Mammary epithelial cell (primary cell): ENCODE data around the gene CEP112.

ENCODE experiments used
- CTCF ChIP-seq, 2 donors: IDR thresholded peaks in 1 of 2; conservative IDR thresholded peaks in 1 of 2; 2 replicates each; pipeline ENCODE4 v1.5.1; 2011 to 2012; ENCODE audit warnings: inconsistent platforms in 2 of 2, low read length in 2 of 2, mild to moderate bottlenecking in 2 of 2, control low read depth in 1 of 2, low read depth in 1 of 2; ENCODE audit not compliant: insufficient read depth in 1 of 2; ENCODE audit errors: extremely low read depth in 1 of 2
- EZH2 ChIP-seq: IDR thresholded peaks from 2 replicates; pipeline ENCODE4 v1.6.1; 2012; ENCODE audit warnings: low read length, inconsistent platforms, borderline replicate concordance

- TF ChIP-seq CTCF (conservative IDR thresholded peaks at IDR 0.05 in 1 of 2, IDR thresholded peaks at IDR 0.05 in 1 of 2; ENCODE audit: extremely low read depth in 1 of 2, insufficient read depth in 1 of 2, low read depth in 1 of 2, low read length in 2 of 2) (no peak), EZH2 (no peak)
Observed at GRCh38 chr17:65662196-65662595, 529.7 kb downstream of the CEP112 start.
